Esophagus mucosa (tissue), 1 donor: ENCODE data around the gene NEDD4L. TPM values are rescaled to one million over a fixed set of nuclear protein-coding genes. Genes with fewer than 3 reads are reported as not detected.
A peak's percentile ranks its signal among the peaks of the same experiment; 100 is the strongest.
"Not testable (repeated sequence)": the region's sequence is repeated elsewhere in the genome, so short reads cannot be mapped to it uniquely, and the experiment has no call there.

ENCODE experiments used
- ATAC-seq: fragments of 200-7000 bp; cut with Tn5 transposase; one replicate; pipeline ENCODE4 v1.9.1; 2020
- total RNA-seq: library from RNA; stranded (reverse); gene quantifications from one replicate; pipeline ENCODE4 v1.2.4, GENCODE V29; 2023
- donor health status: DM: yes; HTN: yes; CAD: no.

NEDD4L gene
- total RNA-seq, 1 donor from 2014 or later: 16.2 TPM

DNA sequence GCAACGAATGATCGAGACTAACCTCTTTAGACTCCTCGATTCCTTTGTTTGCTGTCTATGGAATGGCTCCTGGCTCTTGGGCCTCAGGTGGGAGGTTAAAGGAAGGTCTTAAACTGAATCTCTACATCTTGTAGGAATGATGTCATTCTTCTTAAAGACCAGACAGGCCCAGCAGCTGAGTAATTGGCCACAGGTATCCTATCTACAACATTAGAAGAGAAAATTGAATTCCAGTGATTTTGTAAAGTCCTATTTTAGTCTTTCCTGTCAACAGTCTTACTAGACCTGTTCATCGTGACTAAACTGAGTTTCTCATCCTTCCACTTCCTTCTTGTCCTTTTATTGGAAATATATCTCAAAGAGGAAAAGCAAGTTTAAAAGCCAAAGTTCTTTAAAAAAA lies 310.0 kb downstream of the NEDD4L start:
- no peak for ATAC-seq

GRCh38 chr18:58354791-58355190 lies 310.8 kb downstream of the NEDD4L start:
- ATAC-seq: no peak

DNA sequence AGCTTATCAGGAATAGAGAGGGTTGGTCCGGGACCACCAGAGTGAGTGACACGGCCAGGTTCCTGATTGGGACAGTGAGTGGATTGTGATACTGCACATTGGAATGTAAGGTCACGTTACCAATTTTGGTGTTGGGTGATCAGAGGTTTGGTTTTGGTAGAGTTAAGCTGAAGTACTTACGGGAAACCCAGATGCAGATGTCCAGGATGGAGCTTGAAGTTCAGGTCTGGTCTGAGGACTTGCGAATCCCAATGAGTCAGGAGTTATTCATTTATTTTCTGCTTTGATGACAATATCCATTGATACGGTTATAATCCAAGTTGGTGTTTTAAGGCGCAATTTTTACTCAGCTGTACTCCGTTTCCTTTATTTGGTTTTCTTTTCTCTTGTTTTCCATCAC lies 311.2 kb downstream of the NEDD4L start:
- ATAC-seq: peak; percentile 65

- ATAC-seq: no peak
Observed at GRCh38 chr18:58359218-58359617, 315.2 kb downstream of the NEDD4L start.

- ATAC-seq: no peak
Observed at GRCh38 chr18:58359620-58360019, 315.6 kb downstream of the NEDD4L start.

DNA sequence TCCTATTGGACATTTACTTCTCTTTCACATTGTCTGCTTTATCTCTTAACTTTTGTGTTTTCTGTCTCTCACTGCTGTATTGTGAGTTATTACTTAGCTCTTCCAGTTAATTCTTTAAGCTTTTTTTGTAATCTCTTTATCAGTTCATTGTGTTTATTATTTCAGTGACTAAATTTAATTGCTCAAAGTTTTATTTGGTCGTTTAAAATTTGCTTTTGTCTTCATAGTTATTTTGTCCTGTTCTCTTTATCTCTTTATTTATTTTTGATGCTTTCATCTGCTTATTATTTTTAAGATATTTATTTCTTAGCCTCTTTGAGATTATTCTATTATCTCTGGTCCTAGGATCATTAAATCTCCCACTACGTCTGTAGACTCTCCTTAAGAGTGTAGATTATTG lies 316.3 kb downstream of the NEDD4L start:
- no peak for ATAC-seq

DNA sequence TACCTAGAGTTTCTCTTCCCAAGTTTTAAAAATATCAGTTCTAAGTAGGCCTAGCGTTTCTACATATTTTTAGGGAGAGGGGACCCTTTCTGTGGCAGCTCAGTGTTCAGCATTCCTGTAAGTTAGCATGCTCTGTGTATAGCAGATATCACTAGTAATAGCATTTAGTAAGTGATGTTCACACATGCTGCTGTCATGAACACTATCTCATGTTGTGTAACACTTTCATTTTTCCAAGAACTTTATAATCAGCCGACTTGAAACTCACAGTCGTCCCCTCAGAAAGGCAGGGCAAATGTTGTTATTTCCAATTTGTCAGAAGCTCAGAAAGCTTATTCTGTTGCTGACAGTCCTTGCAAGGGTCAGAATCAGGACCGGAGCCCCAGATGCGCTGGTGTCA lies 317.2 kb downstream of the NEDD4L start:
- no peak for ATAC-seq

- ATAC-seq: peak; percentile 39
Observed at GRCh38 chr18:58362027-58362575, 318.1 kb downstream of the NEDD4L start.

DNA sequence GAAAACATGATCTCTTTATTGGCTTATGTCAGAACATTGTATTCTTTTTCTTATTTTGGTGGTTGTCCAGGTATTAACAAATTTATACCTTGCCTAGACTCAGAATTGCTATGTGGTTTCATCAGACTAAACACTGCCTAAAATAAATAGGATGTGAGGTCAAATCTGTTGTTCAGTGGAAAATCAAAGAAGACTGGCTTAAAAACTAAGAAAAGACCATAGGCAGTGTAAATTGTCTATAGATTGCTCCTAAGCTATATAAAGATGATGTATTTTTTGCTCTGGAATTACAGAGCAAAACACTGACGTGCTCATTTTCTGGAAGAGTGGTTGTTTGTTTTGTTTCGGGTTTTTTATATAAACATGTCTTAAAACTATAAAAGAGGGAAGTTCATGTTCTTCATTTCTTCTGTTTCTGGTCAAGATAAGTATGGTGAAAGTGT lies 318.8 kb downstream of the NEDD4L start:
- no peak for ATAC-seq

GRCh38 chr18:58363767-58364540 lies 319.9 kb downstream of the NEDD4L start:
- ATAC-seq: no peak

DNA sequence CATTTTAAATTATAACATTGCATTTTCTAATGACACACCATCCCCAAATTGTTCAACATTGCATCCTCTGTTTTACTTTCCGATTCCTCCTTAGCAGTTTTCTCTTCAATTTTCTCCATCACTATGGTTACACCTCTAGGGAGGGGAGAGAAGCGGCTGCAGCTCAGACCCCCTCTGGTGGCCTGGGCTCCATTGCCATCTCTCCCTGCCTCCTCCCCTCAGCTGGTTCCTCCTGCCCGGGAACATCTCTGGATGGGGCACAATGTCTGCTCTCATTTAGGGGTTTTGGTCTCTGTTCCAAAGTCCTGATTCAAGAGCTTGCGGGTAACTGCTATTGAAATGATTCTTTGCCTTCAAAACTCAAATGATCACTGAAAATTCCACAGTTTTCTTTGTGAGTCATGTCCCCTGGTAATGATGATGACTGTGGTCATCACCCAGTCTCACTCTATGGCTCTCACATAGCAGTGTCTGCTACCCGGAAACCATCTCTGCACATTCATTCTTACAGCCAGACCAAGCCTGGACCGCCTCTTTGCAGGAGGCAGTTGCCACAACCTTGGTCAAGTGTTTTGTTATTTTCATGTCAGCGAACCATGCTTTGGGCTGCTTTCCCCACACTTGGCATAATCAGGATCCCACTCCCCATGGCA lies 321.0 kb downstream of the NEDD4L start:
- ATAC-seq: no peak

- no peak for ATAC-seq
Observed at GRCh38 chr18:58367425-58368140, 323.6 kb downstream of the NEDD4L start.

DNA sequence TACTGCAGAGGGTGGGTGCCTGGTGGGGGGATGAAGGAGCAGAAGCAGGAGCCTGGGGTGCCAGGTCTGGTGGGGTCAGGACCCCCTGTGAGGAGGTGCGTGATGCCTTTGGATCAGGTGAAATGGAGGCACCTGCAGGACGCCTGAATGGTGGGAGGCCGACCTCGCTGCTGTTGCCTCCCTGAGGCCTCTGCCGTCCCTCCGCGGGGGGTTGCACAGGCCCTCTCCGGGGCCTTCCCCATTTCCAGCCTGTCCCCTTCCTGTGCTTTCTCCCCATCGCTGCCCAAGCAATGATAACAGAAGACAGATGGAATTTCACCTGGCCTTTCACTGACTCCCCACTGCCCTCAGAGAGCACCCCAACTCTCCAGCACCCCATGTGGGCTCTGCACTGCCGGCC lies 325.6 kb downstream of the NEDD4L start:
- ATAC-seq: no peak

GRCh38 chr18:58370038-58370580 lies 326.1 kb downstream of the NEDD4L start:
- no peak for ATAC-seq

DNA sequence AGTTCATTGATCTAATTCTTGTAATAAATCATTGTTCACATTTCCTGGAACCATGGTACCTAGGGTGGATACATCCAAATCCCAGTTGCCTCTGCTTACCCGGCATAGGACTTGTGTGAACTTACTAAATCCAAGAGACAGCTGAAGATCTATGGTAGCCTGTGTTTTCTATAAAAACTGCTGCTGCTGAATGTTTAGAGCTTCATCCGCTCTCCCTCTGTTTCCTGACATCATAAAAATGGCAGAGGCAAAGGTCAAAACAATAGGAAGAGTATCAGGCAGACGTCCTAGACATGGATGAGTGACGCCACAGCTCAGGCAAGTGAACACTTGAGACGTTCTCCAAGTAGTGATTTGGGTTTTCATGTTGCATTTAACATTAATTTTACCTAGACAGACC lies 326.6 kb downstream of the NEDD4L start:
- ATAC-seq: no peak

DNA sequence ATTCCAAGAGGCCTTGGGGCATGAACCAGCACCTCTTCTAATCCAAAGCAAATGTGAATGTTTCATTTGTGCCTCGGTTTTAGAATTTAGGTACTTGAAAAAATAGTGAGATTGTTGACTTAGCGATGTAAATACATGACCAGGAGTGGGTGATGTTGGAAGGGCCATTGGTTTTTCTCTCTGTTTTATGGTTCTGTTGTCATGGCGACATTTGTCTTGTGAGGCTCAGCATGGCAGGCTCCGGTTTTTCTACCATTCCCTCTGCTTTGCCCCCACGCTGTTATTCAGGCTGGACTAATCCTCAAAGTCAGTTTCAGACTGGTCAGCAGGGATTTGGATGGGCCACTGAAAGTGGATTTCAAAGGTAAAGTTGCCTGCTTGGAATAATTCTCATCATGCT lies 329.5 kb downstream of the NEDD4L start:
- ATAC-seq: no peak

DNA sequence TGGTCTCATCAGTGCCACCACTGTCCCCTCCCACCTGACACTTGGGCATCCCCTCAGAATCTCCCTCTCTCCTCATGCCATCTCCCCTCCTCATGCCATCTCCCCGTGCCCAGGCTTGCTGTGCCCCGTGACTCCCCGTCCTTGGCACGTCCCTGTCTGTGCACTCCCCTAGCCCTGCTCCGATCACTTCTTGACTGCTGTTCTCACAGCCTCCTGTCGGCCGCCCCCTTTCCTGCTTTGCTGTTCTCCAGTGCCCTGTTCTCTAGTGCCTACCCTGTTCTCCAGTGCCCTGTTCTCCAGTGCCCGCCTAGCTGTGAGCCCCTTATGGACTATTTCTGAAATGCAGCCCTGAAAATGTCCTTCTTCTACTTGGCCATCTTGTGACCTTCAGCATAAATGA lies 331.0 kb downstream of the NEDD4L start:
- peak; percentile 12 for ATAC-seq

- no peak for ATAC-seq
Observed at GRCh38 chr18:58378411-58379379, 334.7 kb downstream of the NEDD4L start.

GRCh38 chr18:58379443-58379842 lies 335.4 kb downstream of the NEDD4L start:
- ATAC-seq: no peak

DNA sequence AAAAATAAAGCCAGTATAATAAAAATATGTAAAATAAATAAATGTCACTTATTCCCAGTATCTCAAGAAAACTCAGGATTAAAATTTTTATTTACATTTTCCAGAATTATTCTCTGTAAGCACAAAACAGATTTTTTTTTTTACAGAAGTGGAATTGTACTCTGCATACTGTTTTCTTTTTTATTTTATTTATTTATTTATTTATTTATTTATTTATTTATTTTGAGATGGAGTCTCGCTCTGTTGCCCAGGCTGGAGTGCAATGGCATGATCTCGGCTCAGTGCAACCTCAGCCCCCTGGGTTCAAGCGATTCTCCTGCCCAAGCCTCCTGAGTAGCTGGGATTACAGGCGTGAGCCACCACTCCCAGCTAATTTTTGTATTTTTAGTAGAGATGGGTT lies 336.1 kb downstream of the NEDD4L start:
- not testable (repeated sequence) for ATAC-seq

GRCh38 chr18:58381676-58382411 lies 337.8 kb downstream of the NEDD4L start:
- ATAC-seq: no peak
